DOHH2 (cell line): Measurements from ENCODE around the gene RHOT2.

Experiments used
- CTCF ChIP-seq: fragments of 200-600 bp; sonication (generic); IDR thresholded peaks from one replicate; pipeline ENCODE4 v1.5.1; 2014; ENCODE audit warnings: antibody characterized with exemption, mild to moderate bottlenecking, low read depth, low read length; ENCODE audit not compliant: poor library complexity, severe bottlenecking
- EZH2phosphoT487 ChIP-seq: fragments of 200-600 bp; sonication (generic); IDR thresholded peaks from 2 replicates; pipeline ENCODE4 v1.6.1; 2017; ENCODE audit warnings: borderline replicate concordance, mild to moderate bottlenecking, antibody characterized with exemption, low read length, moderate library complexity, mixed read lengths

GRCh38 chr16:720990-721764, 53.2 kb downstream of the RHOT2 start, which contains the start of gene ANTKMT:
- TF ChIP-seq CTCF (no peak), EZH2phosphoT487 (no peak)
